ENCODE results near the gene LHPP.

- no peak for TF ChIP-seq POU6F1 (CRISPR knock-in tag; IDR thresholded peaks at IDR 0.05; ENCODE audit: borderline replicate concordance, low read depth)
- no peak for TF ChIP-seq ZNF565 (CRISPR knock-in tag; conservative IDR thresholded peaks at IDR 0.05; ENCODE audit: low read depth)
- no peak for TF ChIP-seq CREB5 (CRISPR knock-in tag; IDR thresholded peaks at IDR 0.05; ENCODE audit: low read depth)
- TF ChIP-seq PATZ1 (CRISPR knock-in tag; IDR thresholded peaks at IDR 0.05; ENCODE audit: borderline replicate concordance) = no peak
These were observed 42.0 kb upstream of the LHPP start for GRCh38 chr10:124419635-124420034.

Data from SK-N-SH treated with all-trans-retinoic acid at 6 μM for 48 hours (cell line).